ENCODE results near the gene NPW. TPM values are rescaled to one million over a fixed set of nuclear protein-coding genes. Genes with fewer than 3 reads are reported as not detected.

The NPW gene
- polyA plus RNA-seq, 1 donor (not counting 4 experiments of a cell fraction or from before 2014, with no cell fraction given) = not detected

DNA sequence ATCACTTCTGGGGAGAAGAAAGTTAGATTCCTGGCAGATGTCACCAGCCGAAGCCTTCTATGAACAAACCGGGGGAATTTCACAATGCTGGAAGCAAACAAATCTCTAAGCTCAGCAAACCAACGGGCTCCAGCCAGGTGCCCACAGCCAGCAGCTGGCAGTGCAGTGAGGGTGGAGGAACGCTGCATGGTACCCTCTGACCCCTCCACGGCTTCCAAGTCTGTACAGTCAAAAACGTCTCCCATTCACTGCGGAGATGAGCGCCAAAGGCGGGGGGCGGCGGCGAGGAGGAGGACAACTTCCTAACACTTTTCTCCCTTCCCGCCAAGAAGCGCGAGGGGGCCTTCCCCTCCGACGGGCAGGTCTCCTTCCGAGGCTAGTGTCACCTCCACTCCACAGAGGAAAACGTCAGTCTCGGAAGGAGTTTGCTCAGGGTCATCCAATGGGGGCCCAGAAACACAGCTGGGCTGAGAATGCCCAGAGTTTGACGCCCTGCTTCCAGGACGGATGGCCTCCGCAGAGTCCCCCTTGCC lies 10.9 kb upstream of the NPW start:
- DNase-seq (ENCODE audit: low read depth, low spot score) (no peak), FAIRE-seq (no peak)
- peaks cover 65% of the 10 kb centered on the region for H3K79me2 ChIP-seq (ENCODE audit: control insufficient read depth, insufficient read depth, low read length)
- H3K4me2 ChIP-seq (ENCODE audit: control insufficient read depth, extremely low read depth, insufficient read depth, low read depth, low read length) = peak overlapping the region; percentile 89
- TF ChIP-seq, protein P1, sequence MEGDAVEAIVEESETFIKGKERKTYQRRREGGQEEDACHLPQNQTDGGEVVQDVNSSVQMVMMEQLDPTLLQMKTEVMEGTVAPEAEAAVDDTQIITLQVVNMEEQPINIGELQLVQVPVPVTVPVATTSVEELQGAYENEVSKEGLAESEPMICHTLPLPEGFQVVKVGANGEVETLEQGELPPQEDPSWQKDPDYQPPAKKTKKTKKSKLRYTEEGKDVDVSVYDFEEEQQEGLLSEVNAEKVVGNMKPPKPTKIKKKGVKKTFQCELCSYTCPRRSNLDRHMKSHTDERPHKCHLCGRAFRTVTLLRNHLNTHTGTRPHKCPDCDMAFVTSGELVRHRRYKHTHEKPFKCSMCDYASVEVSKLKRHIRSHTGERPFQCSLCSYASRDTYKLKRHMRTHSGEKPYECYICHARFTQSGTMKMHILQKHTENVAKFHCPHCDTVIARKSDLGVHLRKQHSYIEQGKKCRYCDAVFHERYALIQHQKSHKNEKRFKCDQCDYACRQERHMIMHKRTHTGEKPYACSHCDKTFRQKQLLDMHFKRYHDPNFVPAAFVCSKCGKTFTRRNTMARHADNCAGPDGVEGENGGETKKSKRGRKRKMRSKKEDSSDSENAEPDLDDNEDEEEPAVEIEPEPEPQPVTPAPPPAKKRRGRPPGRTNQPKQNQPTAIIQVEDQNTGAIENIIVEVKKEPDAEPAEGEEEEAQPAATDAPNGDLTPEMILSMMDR (optimal IDR thresholded peaks at IDR 0.05 in 1 of 3, IDR thresholded peaks at IDR 0.05 in 1 of 3, conservative IDR thresholded peaks at IDR 0.05 in 1 of 3; ENCODE audit: extremely low read depth in 1 of 3, insufficient read depth in 2 of 3, low read length in 3 of 3) = no peak
- no peak for TF ChIP-seq EZH2 (IDR thresholded peaks at IDR 0.05; ENCODE audit: low read length)
- peaks cover 6 to 38% of the 10 kb centered on the region in 2 experiments for H3K36me3 ChIP-seq (ENCODE audit: control insufficient read depth in 2 of 2, extremely low read depth in 1 of 2, insufficient read depth in 2 of 2, low read length in 2 of 2)
- peak overlapping the region; percentile 81 for H3K27ac ChIP-seq (ENCODE audit: control insufficient read depth, insufficient read depth, low read length)
- H3K27me3 ChIP-seq (ENCODE audit: control insufficient read depth, extremely low read depth, insufficient read depth, low read length) = no peaks in the 10 kb centered on the region
- dilution Hi-C loops (cut with MboI; ENCODE audit: extremely low pct_ligation_motif_present, low sequenced_read_pairs) = no loop called here
- H4K20me1 ChIP-seq (ENCODE audit: control insufficient read depth, extremely low read depth, insufficient read depth, low read length) = peaks cover 41% of the 10 kb centered on the region
- H3K9ac ChIP-seq (ENCODE audit: control insufficient read depth, extremely low read depth, insufficient read depth, low read length) = peak overlapping the region; percentile 85
- H3K9me1 ChIP-seq (ENCODE audit: control insufficient read depth, extremely low read depth, insufficient read depth, low read length) = peaks cover 2% of the 10 kb centered on the region
- H3K4me3 ChIP-seq (ENCODE audit: control insufficient read depth in 2 of 3, extremely low read depth in 1 of 3, insufficient read depth in 2 of 3, low read depth in 1 of 3, low read length in 3 of 3) = peak overlapping the region; percentile 71 to 98 (median 92)
- peaks cover 36% of the 10 kb centered on the region for H3K4me1 ChIP-seq (ENCODE audit: control insufficient read depth, extremely low read depth, insufficient read depth, low read length)
- H3K9me3 ChIP-seq (ENCODE audit: control insufficient read depth, low read depth, low read length) = no peaks in the 10 kb centered on the region
- no peak overlapping the region for H2AFZ ChIP-seq (ENCODE audit: control insufficient read depth, low read length)

DNA sequence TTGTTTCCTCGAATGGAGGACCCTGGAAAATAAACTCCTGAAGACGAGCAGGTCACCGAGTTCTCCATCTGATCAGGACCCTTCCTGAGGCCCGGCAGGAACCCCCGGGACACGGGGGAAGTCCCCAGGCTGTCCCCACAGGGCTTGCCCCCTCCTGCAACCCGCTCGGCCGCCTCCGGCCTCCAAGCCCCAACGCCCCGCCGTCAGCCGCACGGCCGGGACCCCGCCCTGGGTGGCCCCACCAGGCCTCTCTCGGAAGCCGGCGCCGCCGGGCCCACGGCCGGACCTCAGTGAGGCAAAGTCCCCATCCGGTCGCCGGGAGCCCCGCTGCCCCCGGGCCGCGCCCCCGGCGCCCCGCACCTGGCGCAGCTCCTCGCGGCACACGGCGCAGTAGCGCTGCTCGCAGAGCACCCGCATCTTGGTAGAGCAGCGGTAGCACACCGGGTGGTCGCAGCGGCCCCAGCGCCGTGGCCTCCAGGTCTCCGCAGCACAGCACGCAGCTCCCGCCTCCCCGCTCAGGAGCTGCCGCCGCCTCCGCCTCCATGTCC lies 10.3 kb upstream of the NPW start:
- Histone ChIP-seq H4K20me1 (ENCODE audit: control insufficient read depth, extremely low read depth, insufficient read depth, low read length) (peaks cover 35% of the 10 kb centered on the region), H3K4me2 (ENCODE audit: control insufficient read depth, extremely low read depth, insufficient read depth, low read depth, low read length) (peak overlapping the region; percentile 89), H3K27me3 (ENCODE audit: control insufficient read depth, extremely low read depth, insufficient read depth, low read length) (no peaks in the 10 kb centered on the region), H2AFZ (ENCODE audit: control insufficient read depth, low read length) (no peak overlapping the region), H3K9me3 (ENCODE audit: control insufficient read depth, low read depth, low read length) (no peaks in the 10 kb centered on the region), H3K9ac (ENCODE audit: control insufficient read depth, extremely low read depth, insufficient read depth, low read length) (peak overlapping the region; percentile 85), H3K27ac (ENCODE audit: control insufficient read depth, insufficient read depth, low read length) (peak overlapping the region; percentile 81), H3K4me1 (ENCODE audit: control insufficient read depth, extremely low read depth, insufficient read depth, low read length) (peaks cover 34% of the 10 kb centered on the region), H3K9me1 (ENCODE audit: control insufficient read depth, extremely low read depth, insufficient read depth, low read length) (peaks cover 2% of the 10 kb centered on the region), H3K79me2 (ENCODE audit: control insufficient read depth, insufficient read depth, low read length) (peaks cover 59% of the 10 kb centered on the region), H3K36me3 (ENCODE audit: control insufficient read depth in 2 of 2, extremely low read depth in 1 of 2, insufficient read depth in 2 of 2, low read length in 2 of 2) (peaks cover 6 to 34% of the 10 kb centered on the region in 2 experiments), H3K4me3 (ENCODE audit: control insufficient read depth in 2 of 3, extremely low read depth in 1 of 3, insufficient read depth in 2 of 3, low read depth in 1 of 3, low read length in 3 of 3) (peak overlapping the region; percentile 71 to 98 (median 92))
- no peak for TF ChIP-seq EZH2 (IDR thresholded peaks at IDR 0.05; ENCODE audit: low read length)
- TF ChIP-seq, protein P1 (optimal IDR thresholded peaks at IDR 0.05 in 1 of 3, IDR thresholded peaks at IDR 0.05 in 1 of 3, conservative IDR thresholded peaks at IDR 0.05 in 1 of 3; ENCODE audit: extremely low read depth in 1 of 3, insufficient read depth in 2 of 3, low read length in 3 of 3) = no peak
- dilution Hi-C loops (cut with MboI; ENCODE audit: extremely low pct_ligation_motif_present, low sequenced_read_pairs) = no loop called here
- no peak for DNase-seq (ENCODE audit: low read depth, low spot score)
- no peak for FAIRE-seq

Data from keratinocyte (primary cell).